ENCODE results near the gene PRMT3. TPM values are rescaled to one million over a fixed set of nuclear protein-coding genes. Genes with fewer than 3 reads are reported as not detected.

The PRMT3 gene
- total RNA-seq, 1 donor from 2014 or later, result 26.1 TPM

GRCh38 chr11:20511982-20512381, 124.5 kb downstream of the PRMT3 start:
- DNase-seq (ENCODE audit: low read depth, low spot score), result no peak
- Mint-ChIP-seq H3K9me3 (no peaks in the 10 kb centered on the region), H3K4me3 (no peak overlapping the region), H3K27me3 (ENCODE audit: low read depth) (no peaks in the 10 kb centered on the region), H3K27ac (ENCODE audit: unreplicated experiment) (no peak overlapping the region), H3K4me1 (no peaks in the 10 kb centered on the region), H3K36me3 (ENCODE audit: low read depth) (no peaks in the 10 kb centered on the region)
- TF ChIP-seq CTCF (conservative IDR thresholded peaks at IDR 0.05), result no peak

- H3K4me1 Mint-ChIP-seq, result no peaks in the 10 kb centered on the region
- H3K4me3 Mint-ChIP-seq, result no peak overlapping the region
- DNase-seq (ENCODE audit: low read depth, low spot score), result no peak
- no peak for TF ChIP-seq CTCF (conservative IDR thresholded peaks at IDR 0.05)
- no peaks in the 10 kb centered on the region for H3K36me3 Mint-ChIP-seq (ENCODE audit: low read depth)
- no peak overlapping the region for H3K27ac Mint-ChIP-seq (ENCODE audit: unreplicated experiment)
- H3K9me3 Mint-ChIP-seq, result no peaks in the 10 kb centered on the region
- no peaks in the 10 kb centered on the region for H3K27me3 Mint-ChIP-seq (ENCODE audit: low read depth)
Observed at GRCh38 chr11:20512869-20513268, 125.4 kb downstream of the PRMT3 start.

GRCh38 chr11:20518323-20518834, 130.9 kb downstream of the PRMT3 start:
- H3K4me1 Mint-ChIP-seq, result peaks cover 5% of the 10 kb centered on the region
- no peaks in the 10 kb centered on the region for H3K9me3 Mint-ChIP-seq
- no peak for TF ChIP-seq CTCF (conservative IDR thresholded peaks at IDR 0.05)
- no peaks in the 10 kb centered on the region for H3K36me3 Mint-ChIP-seq (ENCODE audit: low read depth)
- no peak overlapping the region for H3K4me3 Mint-ChIP-seq
- DNase-seq (ENCODE audit: low read depth, low spot score), result no peak
- H3K27me3 Mint-ChIP-seq (ENCODE audit: low read depth), result no peaks in the 10 kb centered on the region
- no peak overlapping the region for H3K27ac Mint-ChIP-seq (ENCODE audit: unreplicated experiment)

- H3K9me3 Mint-ChIP-seq, result no peaks in the 10 kb centered on the region
- no peak overlapping the region for H3K4me3 Mint-ChIP-seq
- no peak for DNase-seq (ENCODE audit: low read depth, low spot score)
- H3K36me3 Mint-ChIP-seq (ENCODE audit: low read depth), result no peaks in the 10 kb centered on the region
- peaks cover 5% of the 10 kb centered on the region for H3K4me1 Mint-ChIP-seq
- TF ChIP-seq CTCF (conservative IDR thresholded peaks at IDR 0.05), result no peak
- no peak overlapping the region for H3K27ac Mint-ChIP-seq (ENCODE audit: unreplicated experiment)
- H3K27me3 Mint-ChIP-seq (ENCODE audit: low read depth), result no peaks in the 10 kb centered on the region
Observed at GRCh38 chr11:20522536-20522935, 135.0 kb downstream of the PRMT3 start.

- Mint-ChIP-seq H3K36me3 (ENCODE audit: low read depth) (no peaks in the 10 kb centered on the region), H3K27ac (ENCODE audit: unreplicated experiment) (no peak overlapping the region), H3K4me1 (no peaks in the 10 kb centered on the region), H3K27me3 (ENCODE audit: low read depth) (no peaks in the 10 kb centered on the region), H3K4me3 (no peak overlapping the region), H3K9me3 (no peaks in the 10 kb centered on the region)
- TF ChIP-seq CTCF (conservative IDR thresholded peaks at IDR 0.05), result no peak
- DNase-seq (ENCODE audit: low read depth, low spot score), result no peak
Observed at GRCh38 chr11:20529757-20530156, 142.2 kb downstream of the PRMT3 start.

All from neural crest cell (in vitro differentiated cells).